ENCODE measurements around the gene ADM2.

The ADM2 gene

GRCh38 chr22:50488886-50489285 is 7.5 kb downstream of the ADM2 start:
- Histone ChIP-seq H2AFZ (ENCODE audit: low read length) (no peak overlapping the region), H3K4me1 (ENCODE audit: low read length) (no peaks in the 10 kb centered on the region), H3K4me3 (ENCODE audit: low read length) (no peak overlapping the region), H3K9me3 (replicated peaks; ENCODE audit: insufficient read depth, low read length) (no peaks in the 10 kb centered on the region), H3K4me2 (ENCODE audit: low read depth, low read length) (no peak overlapping the region), H3K9ac (ENCODE audit: low read length) (no peak overlapping the region), H3K36me3 (replicated peaks; ENCODE audit: insufficient read depth, low read length) (no peaks in the 10 kb centered on the region), H3F3A (ENCODE audit: insufficient read depth, low read length) (no peaks in the 10 kb centered on the region), H3K27me3 (replicated peaks; ENCODE audit: insufficient read depth, low read length) (no peaks in the 10 kb centered on the region), H4K20me1 (ENCODE audit: insufficient read depth, low read length) (no peaks in the 10 kb centered on the region), H3K27ac (ENCODE audit: low read length) (no peak overlapping the region), H3K79me2 (ENCODE audit: low read length) (no peaks in the 10 kb centered on the region), H3K9me2 (replicated peaks; ENCODE audit: insufficient read depth, low read length) (no peaks in the 10 kb centered on the region)
- TF ChIP-seq EZH2 (optimal IDR thresholded peaks at IDR 0.05; ENCODE audit: low read depth, low read length): no peak
- TF ChIP-seq EZH2phosphoT487 (IDR thresholded peaks at IDR 0.05; ENCODE audit: low read length): no peak
- no peak for TF ChIP-seq CTCF (IDR thresholded peaks at IDR 0.05; ENCODE audit: low read length)
- DNase-seq: no peak

- no peak overlapping the region for H3K4me3 ChIP-seq (ENCODE audit: low read length)
- H3K36me3 ChIP-seq (replicated peaks; ENCODE audit: insufficient read depth, low read length): no peaks in the 10 kb centered on the region
- H2AFZ ChIP-seq (ENCODE audit: low read length): no peak overlapping the region
- H3K27me3 ChIP-seq (replicated peaks; ENCODE audit: insufficient read depth, low read length): no peaks in the 10 kb centered on the region
- H4K20me1 ChIP-seq (ENCODE audit: insufficient read depth, low read length): no peaks in the 10 kb centered on the region
- no peaks in the 10 kb centered on the region for H3K9me3 ChIP-seq (replicated peaks; ENCODE audit: insufficient read depth, low read length)
- no peak for TF ChIP-seq EZH2 (optimal IDR thresholded peaks at IDR 0.05; ENCODE audit: low read depth, low read length)
- TF ChIP-seq CTCF (IDR thresholded peaks at IDR 0.05; ENCODE audit: low read length): no peak
- no peak for TF ChIP-seq EZH2phosphoT487 (IDR thresholded peaks at IDR 0.05; ENCODE audit: low read length)
- H3F3A ChIP-seq (ENCODE audit: insufficient read depth, low read length): no peaks in the 10 kb centered on the region
- H3K9me2 ChIP-seq (replicated peaks; ENCODE audit: insufficient read depth, low read length): no peaks in the 10 kb centered on the region
- no peak overlapping the region for H3K4me2 ChIP-seq (ENCODE audit: low read depth, low read length)
- H3K9ac ChIP-seq (ENCODE audit: low read length): no peak overlapping the region
- no peak for DNase-seq
- no peak overlapping the region for H3K27ac ChIP-seq (ENCODE audit: low read length)
- no peaks in the 10 kb centered on the region for H3K79me2 ChIP-seq (ENCODE audit: low read length)
- H3K4me1 ChIP-seq (ENCODE audit: low read length): no peaks in the 10 kb centered on the region
Observed at GRCh38 chr22:50489363-50490243, 8.3 kb downstream of the ADM2 start.

GRCh38 chr22:50490531-50491308 is 9.4 kb downstream of the ADM2 start:
- Histone ChIP-seq H3K9me3 (replicated peaks; ENCODE audit: insufficient read depth, low read length) (no peaks in the 10 kb centered on the region), H3K9ac (ENCODE audit: low read length) (no peak overlapping the region), H3K4me3 (ENCODE audit: low read length) (no peak overlapping the region)

More at GRCh38 chr22:50490531-50491308, 9.4 kb downstream of the ADM2 start:
- no peak for DNase-seq
- Histone ChIP-seq H3K79me2 (ENCODE audit: low read length) (no peaks in the 10 kb centered on the region), H3K27me3 (replicated peaks; ENCODE audit: insufficient read depth, low read length) (no peaks in the 10 kb centered on the region), H3K9me2 (replicated peaks; ENCODE audit: insufficient read depth, low read length) (no peaks in the 10 kb centered on the region), H3F3A (ENCODE audit: insufficient read depth, low read length) (no peaks in the 10 kb centered on the region), H3K27ac (ENCODE audit: low read length) (no peak overlapping the region), H3K36me3 (replicated peaks; ENCODE audit: insufficient read depth, low read length) (no peaks in the 10 kb centered on the region), H4K20me1 (ENCODE audit: insufficient read depth, low read length) (no peaks in the 10 kb centered on the region), H2AFZ (ENCODE audit: low read length) (no peak overlapping the region), H3K4me1 (ENCODE audit: low read length) (no peaks in the 10 kb centered on the region), H3K4me2 (ENCODE audit: low read depth, low read length) (no peak overlapping the region)
- TF ChIP-seq EZH2 (optimal IDR thresholded peaks at IDR 0.05; ENCODE audit: low read depth, low read length): no peak
- TF ChIP-seq CTCF (IDR thresholded peaks at IDR 0.05; ENCODE audit: low read length): no peak
- TF ChIP-seq EZH2phosphoT487 (IDR thresholded peaks at IDR 0.05; ENCODE audit: low read length): no peak
